Liver (tissue), 3 donors: Measurements from ENCODE around the gene CRIP1.

Experiments used
- ATF3 ChIP-seq: IDR thresholded peaks from 2 replicates; pipeline ENCODE4 v1.6.1; 2016; ENCODE audit warnings: antibody characterized with exemption
- CTCF ChIP-seq: fragments of 150-350 bp; IDR thresholded peaks from 2 replicates; pipeline ENCODE4 v1.5.1; 2017; ENCODE audit warnings: improper control_type of control experiment, low read depth, low read length; ENCODE audit not compliant: missing input control
- EGR1 ChIP-seq, 2 donors: IDR thresholded peaks; 2 replicates each; pipeline ENCODE4 v1.6.1; 2016 to 2018; ENCODE audit warnings: antibody characterized with exemption in 2 of 2, low read depth in 2 of 2
- FOXA1 ChIP-seq: IDR thresholded peaks from 2 replicates; pipeline ENCODE4 v1.6.1; 2016; ENCODE audit warnings: antibody characterized with exemption
- GABPA ChIP-seq, 2 donors: IDR thresholded peaks in 1 of 2; conservative IDR thresholded peaks in 1 of 2; 2 replicates each; pipeline ENCODE4 v1.6.1; 2016; ENCODE audit warnings: antibody characterized with exemption in 2 of 2, mild to moderate bottlenecking in 1 of 2, moderate library complexity in 1 of 2
- HNF4G ChIP-seq: IDR thresholded peaks from 2 replicates; pipeline ENCODE4 v1.6.1; 2016; ENCODE audit warnings: antibody characterized with exemption
- RAD21 ChIP-seq, 2 donors: IDR thresholded peaks; 2 replicates each; pipeline ENCODE4 v1.6.1; 2016; ENCODE audit warnings: antibody characterized with exemption in 2 of 2, mild to moderate bottlenecking in 2 of 2
- REST ChIP-seq: IDR thresholded peaks from 2 replicates; pipeline ENCODE4 v1.6.1; 2016; ENCODE audit warnings: antibody characterized with exemption, mild to moderate bottlenecking
- RXRA ChIP-seq, 2 donors: IDR thresholded peaks; 2 replicates each; pipeline ENCODE4 v1.6.1; 2017 to 2018; ENCODE audit warnings: antibody characterized with exemption in 2 of 2, mild to moderate bottlenecking in 1 of 2
- donor health status: healthy.
- donor health status: healthy.

GRCh38 chr14:105450123-105450505 lies 36.6 kb upstream of the CRIP1 start:
- TF ChIP-seq ATF3 (no peak), CTCF (no peak), RAD21 (IDR thresholded peaks at IDR 0.05) (no peak), HNF4G (no peak), GABPA (IDR thresholded peaks at IDR 0.05 in 1 of 2, conservative IDR thresholded peaks at IDR 0.05 in 1 of 2) (no peak), REST (no peak), EGR1 (IDR thresholded peaks at IDR 0.05; ENCODE audit: low read depth in 2 of 2) (no peak), RXRA (IDR thresholded peaks at IDR 0.05) (no peak), FOXA1 (no peak)
